Body of pancreas (tissue), 4 donors: ENCODE data around the gene RIC1. TPM values are rescaled to one million over a fixed set of nuclear protein-coding genes. Genes with fewer than 3 reads are reported as not detected.
"Not testable (repeated sequence)": the region's sequence is repeated elsewhere in the genome, so short reads cannot be mapped to it uniquely, and the experiment has no call there.

Source experiments
- ATAC-seq: fragments of 150-250 bp; one replicate; pipeline ENCODE4 v1.9.1; 2016
- DNase-seq, 4 donors: peaks; one replicate each; pipeline ENCODE4 v3.0.0-alpha.2; 2019
- H3K27ac ChIP-seq, 4 donors: fragments of 200-600 bp; sonication (generic); 1 replicate in 3 of 4; 2 replicates in 1 of 4; pipeline versions ENCODE4 v1.5.1 to v1.6.1; 2016 to 2019; ENCODE audit warnings: mild to moderate bottlenecking in 1 of 4, mixed read lengths in 1 of 4, moderate library complexity in 1 of 4
- H3K27me3 ChIP-seq, 2 donors: fragments of 200-600 bp; sonication (generic); one replicate each; pipeline ENCODE4 v1.6.0; 2016; ENCODE audit warnings: mild to moderate bottlenecking in 1 of 2
- H3K36me3 ChIP-seq, 2 donors: fragments of 200-600 bp; sonication (generic); replicated peaks in 1 of 2; 2 replicates each; pipeline ENCODE4 v1.5.1; 2016; ENCODE audit warnings: low read depth in 2 of 2; ENCODE audit not compliant: insufficient read depth in 1 of 2
- H3K4me1 ChIP-seq: fragments of 200-600 bp; sonication (generic); one replicate; pipeline ENCODE4 v1.6.0; 2016
- H3K4me3 ChIP-seq, 2 donors: fragments of 200-600 bp; sonication (generic); 1 replicate in 1 of 2; 2 replicates in 1 of 2; pipeline ENCODE4 v1.5.1; 2016 to 2019
- H3K9me3 ChIP-seq, 3 donors: fragments of 200-600 bp; sonication (generic); 1 replicate in 2 of 3; 2 replicates in 1 of 3; pipeline ENCODE4 v1.5.1; 2016
- POLR2A ChIP-seq, 3 donors: fragments of 450-650 bp; IDR thresholded peaks; one replicate each; pipeline ENCODE4 v1.6.1; 2016; ENCODE audit warnings: antibody characterized with exemption in 3 of 3, mild to moderate bottlenecking in 2 of 3
- WGBS, 2 donors: methylation state at CpG; one replicate each; pipeline ENCODE4 v1.1.5; 2017; 5-methylcytosine and 5-hydroxymethylcytosine counted together
- intact Hi-C: fragments of 100-400 bp; cut with DNase I; formaldehyde crosslinking; loops from one replicate; pipeline ENCODE4 v1.15.1; 2023
- total RNA-seq, 2 donors: library from RNA; depleted of rRNA; stranded (reverse); fragments of >200 nt; gene quantifications; one replicate each; pipeline ENCODE4 v1.1.0, GENCODE V29; 2016
- TF ChIP-seq, protein P1 (sequence below), 7 experiments: fragments of 450-650 bp in 4 of 7; fragments of 200-600 bp in 3 of 7; sonication (generic) in 3 of 7; IDR thresholded peaks; one replicate each; pipeline ENCODE4 v1.5.1; 2016 to 2019; ENCODE audit warnings: antibody characterized with exemption in 7 of 7

RIC1 gene, protein sequence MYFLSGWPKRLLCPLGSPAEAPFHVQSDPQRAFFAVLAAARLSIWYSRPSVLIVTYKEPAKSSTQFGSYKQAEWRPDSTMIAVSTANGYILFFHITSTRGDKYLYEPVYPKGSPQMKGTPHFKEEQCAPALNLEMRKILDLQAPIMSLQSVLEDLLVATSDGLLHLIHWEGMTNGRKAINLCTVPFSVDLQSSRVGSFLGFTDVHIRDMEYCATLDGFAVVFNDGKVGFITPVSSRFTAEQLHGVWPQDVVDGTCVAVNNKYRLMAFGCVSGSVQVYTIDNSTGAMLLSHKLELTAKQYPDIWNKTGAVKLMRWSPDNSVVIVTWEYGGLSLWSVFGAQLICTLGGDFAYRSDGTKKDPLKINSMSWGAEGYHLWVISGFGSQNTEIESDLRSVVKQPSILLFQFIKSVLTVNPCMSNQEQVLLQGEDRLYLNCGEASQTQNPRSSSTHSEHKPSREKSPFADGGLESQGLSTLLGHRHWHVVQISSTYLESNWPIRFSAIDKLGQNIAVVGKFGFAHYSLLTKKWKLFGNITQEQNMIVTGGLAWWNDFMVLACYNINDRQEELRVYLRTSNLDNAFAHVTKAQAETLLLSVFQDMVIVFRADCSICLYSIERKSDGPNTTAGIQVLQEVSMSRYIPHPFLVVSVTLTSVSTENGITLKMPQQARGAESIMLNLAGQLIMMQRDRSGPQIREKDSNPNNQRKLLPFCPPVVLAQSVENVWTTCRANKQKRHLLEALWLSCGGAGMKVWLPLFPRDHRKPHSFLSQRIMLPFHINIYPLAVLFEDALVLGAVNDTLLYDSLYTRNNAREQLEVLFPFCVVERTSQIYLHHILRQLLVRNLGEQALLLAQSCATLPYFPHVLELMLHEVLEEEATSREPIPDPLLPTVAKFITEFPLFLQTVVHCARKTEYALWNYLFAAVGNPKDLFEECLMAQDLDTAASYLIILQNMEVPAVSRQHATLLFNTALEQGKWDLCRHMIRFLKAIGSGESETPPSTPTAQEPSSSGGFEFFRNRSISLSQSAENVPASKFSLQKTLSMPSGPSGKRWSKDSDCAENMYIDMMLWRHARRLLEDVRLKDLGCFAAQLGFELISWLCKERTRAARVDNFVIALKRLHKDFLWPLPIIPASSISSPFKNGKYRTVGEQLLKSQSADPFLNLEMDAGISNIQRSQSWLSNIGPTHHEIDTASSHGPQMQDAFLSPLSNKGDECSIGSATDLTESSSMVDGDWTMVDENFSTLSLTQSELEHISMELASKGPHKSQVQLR (N-terminal part only)
- total RNA-seq: 10 to 100 TPM; 22.4 to 23.1 TPM

DNA sequence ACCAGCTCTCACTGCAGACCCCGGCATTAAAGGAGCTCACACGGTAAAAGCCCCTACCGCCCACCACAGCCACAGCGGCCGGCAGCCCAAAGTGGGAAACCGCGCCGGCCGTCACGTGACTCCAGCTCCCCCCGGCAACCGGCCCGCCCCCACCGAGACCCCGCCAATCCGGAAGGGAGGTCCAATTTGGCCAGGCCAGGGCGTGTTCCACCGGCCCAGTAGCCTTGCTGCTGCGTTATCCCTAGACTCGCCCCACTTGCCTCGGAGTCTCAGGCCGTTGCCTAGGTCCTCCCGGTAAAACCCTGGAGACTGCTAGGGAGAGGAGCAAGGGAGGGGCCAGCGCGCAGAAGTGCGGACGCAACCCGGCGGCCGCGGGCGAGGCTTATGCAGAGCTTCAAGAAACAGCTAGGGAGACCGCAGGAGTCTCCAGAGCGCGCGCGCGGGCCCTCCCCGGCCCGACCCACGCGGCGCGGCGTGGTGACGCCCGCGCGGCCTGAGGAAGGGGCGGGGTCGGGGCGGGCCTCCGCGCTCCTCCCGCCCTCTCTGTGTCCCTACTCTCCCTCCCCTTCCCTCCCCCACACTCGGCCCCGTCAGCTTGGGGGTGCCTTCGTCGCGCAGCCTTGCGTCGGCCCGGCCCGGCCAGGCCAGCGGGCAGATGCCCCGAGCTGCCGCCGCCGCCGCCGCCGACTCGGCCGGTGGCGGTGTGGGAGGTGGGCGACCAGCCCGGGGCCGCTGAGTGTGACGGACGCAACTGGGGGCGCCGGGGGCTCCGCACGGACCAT is at the start of gene RIC1:
RIC1 (plus strand) TSS at position 578 of the 782 bp plus-strand sequence; CDS start at position 781, 203 bp downstream.
- intact Hi-C loops: no loop called here
- 0% methylated on average over 13 to 69 of the region's 84 CpGs for WGBS, 2 donors
- H3K4me1 ChIP-seq: peaks cover 50% of the 10 kb centered on the region

DNA sequence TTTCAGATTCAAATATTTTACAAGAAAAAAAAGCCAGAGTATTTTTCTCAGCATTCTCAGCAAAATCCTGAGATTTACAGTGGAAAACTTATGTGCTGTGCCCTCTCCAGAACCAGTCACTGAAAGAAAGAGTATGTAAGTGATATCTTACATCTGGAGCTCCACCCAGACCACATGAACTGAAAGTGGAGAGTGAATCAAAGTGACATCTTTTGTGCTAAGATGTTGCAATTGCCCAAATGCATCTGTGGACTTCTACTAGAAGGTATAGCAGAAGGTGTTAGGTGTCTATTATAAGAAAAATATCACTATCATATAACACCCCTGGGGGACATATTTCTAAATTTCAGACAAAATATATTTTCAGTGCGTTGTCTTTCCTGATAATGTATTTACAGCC is 49.0 kb upstream of the RIC1 start:
- 87 to 95% methylated on average over 1 of the region's 1 CpG for WGBS, 2 donors
- no peak overlapping the region for H3K4me3 ChIP-seq
- H3K27me3 ChIP-seq: no peaks in the 10 kb centered on the region
- H3K9me3 ChIP-seq: no peaks in the 10 kb centered on the region
- no peak overlapping the region for H3K27ac ChIP-seq
- DNase-seq (no peak), ATAC-seq (no peak)
- H3K4me1 ChIP-seq: no peaks in the 10 kb centered on the region
- no peaks in the 10 kb centered on the region for H3K36me3 ChIP-seq
- intact Hi-C loops: loop anchor here (10.0 kb wide), 1 partner anchor 395 kb away; the partner anchor contains the start of gene INSL6
- no peak for TF ChIP-seq POLR2A (IDR thresholded peaks at IDR 0.05)
- TF ChIP-seq, protein P1, sequence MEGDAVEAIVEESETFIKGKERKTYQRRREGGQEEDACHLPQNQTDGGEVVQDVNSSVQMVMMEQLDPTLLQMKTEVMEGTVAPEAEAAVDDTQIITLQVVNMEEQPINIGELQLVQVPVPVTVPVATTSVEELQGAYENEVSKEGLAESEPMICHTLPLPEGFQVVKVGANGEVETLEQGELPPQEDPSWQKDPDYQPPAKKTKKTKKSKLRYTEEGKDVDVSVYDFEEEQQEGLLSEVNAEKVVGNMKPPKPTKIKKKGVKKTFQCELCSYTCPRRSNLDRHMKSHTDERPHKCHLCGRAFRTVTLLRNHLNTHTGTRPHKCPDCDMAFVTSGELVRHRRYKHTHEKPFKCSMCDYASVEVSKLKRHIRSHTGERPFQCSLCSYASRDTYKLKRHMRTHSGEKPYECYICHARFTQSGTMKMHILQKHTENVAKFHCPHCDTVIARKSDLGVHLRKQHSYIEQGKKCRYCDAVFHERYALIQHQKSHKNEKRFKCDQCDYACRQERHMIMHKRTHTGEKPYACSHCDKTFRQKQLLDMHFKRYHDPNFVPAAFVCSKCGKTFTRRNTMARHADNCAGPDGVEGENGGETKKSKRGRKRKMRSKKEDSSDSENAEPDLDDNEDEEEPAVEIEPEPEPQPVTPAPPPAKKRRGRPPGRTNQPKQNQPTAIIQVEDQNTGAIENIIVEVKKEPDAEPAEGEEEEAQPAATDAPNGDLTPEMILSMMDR (IDR thresholded peaks at IDR 0.05): no peak

More for the DNA sequence above, at the start of gene RIC1:
- Histone ChIP-seq H3K36me3 (no peaks in the 10 kb centered on the region), H3K9me3 (no peaks in the 10 kb centered on the region), H3K4me3 (peak within 1 kb of the TSS; percentile 75 to 93), H3K27ac (peak within 1 kb of the TSS; percentile 93 to 99 (median 97)), H3K27me3 (no peaks in the 10 kb centered on the region)
- ATAC-seq (peak; percentile 92), DNase-seq (peak; percentile 87 to 92 (median 91))
- TF ChIP-seq, protein P1 (IDR thresholded peaks at IDR 0.05): peak in 4 of 7 experiments; percentile 31 to 49 (median 36)
- peak; percentile 85 to 92 (median 92) for TF ChIP-seq POLR2A (IDR thresholded peaks at IDR 0.05)

DNA sequence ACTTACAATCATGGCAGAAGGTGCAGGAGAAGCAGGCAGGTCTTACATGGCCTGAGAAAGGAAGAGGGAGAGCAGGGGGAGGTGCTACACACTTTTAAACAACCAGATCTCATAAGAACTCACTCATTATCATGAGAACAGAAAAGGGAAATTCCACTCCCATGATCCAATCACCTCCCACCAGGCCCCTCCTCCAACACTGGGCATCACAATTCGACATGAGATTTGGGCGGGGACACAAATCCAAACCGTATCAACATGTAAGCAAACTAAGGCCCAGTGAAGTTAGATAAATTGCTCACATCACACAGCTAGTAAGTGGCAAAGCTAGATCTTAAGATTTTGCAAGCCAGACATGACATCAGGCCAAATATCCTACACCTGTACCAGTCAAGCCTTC is 48.3 kb upstream of the RIC1 start:
- intact Hi-C loops: loop anchor here (10.0 kb wide), 1 partner anchor 396 kb away; the partner anchor contains the start of gene INSL6
- no peak for ATAC-seq
- Histone ChIP-seq H3K9me3 (no peaks in the 10 kb centered on the region), H3K4me1 (no peaks in the 10 kb centered on the region), H3K27me3 (no peaks in the 10 kb centered on the region), H3K27ac (no peak overlapping the region), H3K36me3 (no peaks in the 10 kb centered on the region), H3K4me3 (no peak overlapping the region)
- TF ChIP-seq POLR2A (IDR thresholded peaks at IDR 0.05): no peak
- TF ChIP-seq, protein P1 (IDR thresholded peaks at IDR 0.05): no peak
- WGBS, 2 donors: 77 to 80% methylated on average over 3 of the region's 3 CpGs
- no peak for DNase-seq

DNA sequence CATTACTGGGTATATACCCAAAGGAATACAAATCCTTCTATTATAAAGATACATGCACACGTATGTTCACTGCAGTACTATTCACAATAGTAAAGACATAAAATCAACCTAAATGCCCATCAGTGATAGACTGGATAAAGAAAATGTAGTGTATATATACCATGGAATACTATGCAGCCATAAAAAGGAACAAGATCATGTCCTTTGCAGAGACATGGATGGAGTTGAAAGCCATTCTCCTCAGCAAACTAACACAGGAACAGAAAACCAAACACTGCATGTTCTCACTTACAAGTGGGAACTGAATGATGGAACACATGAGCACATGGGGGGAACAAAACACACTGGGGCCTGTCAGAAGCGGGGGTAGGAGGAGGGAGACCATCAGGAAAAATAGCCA is 47.2 kb upstream of the RIC1 start:
- not testable (repeated sequence) for ATAC-seq, H3K9me3 ChIP-seq, DNase-seq, H3K4me3 ChIP-seq, H3K4me1 ChIP-seq, H3K36me3 ChIP-seq, H3K27ac ChIP-seq, H3K27me3 ChIP-seq
- 88 to 91% methylated on average over 2 of the region's 2 CpGs for WGBS, 2 donors
- intact Hi-C loops: loop anchor here (10.0 kb wide), 1 partner anchor 397 kb away; the partner anchor contains the start of gene INSL6
